ENCODE results near the gene RPRD2.
A peak's percentile ranks its signal among the peaks of the same experiment; 100 is the strongest.

Gene RPRD2

DNA sequence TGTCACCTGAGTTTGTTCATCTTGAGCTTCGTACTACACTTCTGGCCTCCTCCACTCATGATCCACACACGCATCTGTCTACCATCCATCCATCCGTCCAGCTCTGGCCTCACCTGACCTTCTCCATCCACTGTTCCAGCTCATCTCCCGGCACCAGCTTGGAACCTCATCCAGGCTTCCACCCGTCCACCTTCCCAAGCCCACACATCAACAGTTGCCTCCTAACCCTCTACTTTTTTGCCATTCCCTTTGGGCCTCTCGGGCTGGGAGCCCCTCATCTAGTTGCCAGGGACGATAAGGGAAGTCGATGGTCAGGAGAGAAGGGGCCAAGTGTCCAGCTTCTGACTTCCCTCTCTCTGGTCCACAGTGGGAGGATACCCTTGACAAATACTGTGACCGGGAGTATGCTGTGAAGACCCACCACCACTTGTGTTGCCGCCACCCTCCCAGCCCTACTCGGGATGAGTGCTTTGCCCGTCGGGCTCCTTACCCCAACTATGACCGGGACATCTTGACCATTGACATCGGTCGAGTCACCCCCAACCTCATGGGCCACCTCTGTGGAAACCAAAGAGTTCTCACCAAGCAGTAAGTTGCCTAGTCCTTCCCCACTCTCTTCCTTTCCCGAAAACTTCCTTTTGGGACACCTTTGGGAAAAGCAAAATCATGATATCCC is 148.2 kb downstream of the RPRD2 start:
- no peak for DNase-seq (ENCODE audit: low spot score)
- Histone ChIP-seq H3K27ac (no peak overlapping the region), H3K4me3 (no peak overlapping the region)
- TF ChIP-seq, protein P1, sequence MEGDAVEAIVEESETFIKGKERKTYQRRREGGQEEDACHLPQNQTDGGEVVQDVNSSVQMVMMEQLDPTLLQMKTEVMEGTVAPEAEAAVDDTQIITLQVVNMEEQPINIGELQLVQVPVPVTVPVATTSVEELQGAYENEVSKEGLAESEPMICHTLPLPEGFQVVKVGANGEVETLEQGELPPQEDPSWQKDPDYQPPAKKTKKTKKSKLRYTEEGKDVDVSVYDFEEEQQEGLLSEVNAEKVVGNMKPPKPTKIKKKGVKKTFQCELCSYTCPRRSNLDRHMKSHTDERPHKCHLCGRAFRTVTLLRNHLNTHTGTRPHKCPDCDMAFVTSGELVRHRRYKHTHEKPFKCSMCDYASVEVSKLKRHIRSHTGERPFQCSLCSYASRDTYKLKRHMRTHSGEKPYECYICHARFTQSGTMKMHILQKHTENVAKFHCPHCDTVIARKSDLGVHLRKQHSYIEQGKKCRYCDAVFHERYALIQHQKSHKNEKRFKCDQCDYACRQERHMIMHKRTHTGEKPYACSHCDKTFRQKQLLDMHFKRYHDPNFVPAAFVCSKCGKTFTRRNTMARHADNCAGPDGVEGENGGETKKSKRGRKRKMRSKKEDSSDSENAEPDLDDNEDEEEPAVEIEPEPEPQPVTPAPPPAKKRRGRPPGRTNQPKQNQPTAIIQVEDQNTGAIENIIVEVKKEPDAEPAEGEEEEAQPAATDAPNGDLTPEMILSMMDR (IDR thresholded peaks at IDR 0.05) = no peak

DNA sequence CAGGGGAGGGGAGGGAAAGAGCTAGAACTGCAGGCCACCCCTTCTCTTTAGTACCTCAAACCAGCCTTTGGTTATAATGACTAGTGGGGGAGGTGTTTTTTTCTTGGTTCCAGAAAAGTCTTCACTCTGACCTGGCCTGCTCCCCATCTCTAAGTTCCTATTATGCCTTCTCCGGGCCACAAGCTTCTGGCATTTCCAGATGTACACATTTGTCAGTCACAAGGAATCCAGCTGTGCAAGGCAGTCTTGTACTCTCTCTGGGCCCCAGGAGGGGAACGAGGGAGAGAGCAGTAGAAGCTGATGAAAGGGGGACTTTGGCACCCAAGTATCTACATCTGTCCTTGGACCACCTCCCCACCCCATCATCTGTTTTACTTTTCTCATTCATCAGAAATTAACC is 148.9 kb downstream of the RPRD2 start:
- TF ChIP-seq, protein P1 (IDR thresholded peaks at IDR 0.05) = no peak
- H3K27ac ChIP-seq = no peak overlapping the region
- no peak overlapping the region for H3K4me3 ChIP-seq
- DNase-seq (ENCODE audit: low spot score) = no peak

DNA sequence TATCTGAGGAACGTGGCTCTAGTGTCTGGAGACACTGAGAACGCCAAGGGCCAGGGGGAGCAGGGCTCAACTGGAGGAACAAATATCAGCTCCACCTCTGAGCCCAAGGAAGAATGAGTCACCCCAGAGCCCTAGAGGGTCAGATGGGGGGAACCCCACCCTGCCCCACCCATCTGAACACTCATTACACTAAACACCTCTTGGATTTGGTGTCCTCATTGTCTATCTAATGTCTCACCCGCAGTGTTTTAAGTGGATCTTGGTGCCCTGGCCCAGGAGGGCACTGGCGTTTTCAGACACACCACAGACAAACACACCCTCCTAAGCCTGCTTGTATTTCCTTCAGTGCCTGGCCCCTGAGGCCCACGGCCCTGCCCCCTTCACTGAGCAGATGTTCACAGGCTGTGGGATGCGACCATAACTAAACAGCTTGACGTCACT is 149.4 kb downstream of the RPRD2 start:
- H3K27ac ChIP-seq = no peak overlapping the region
- no peak for DNase-seq (ENCODE audit: low spot score)
- TF ChIP-seq, protein P1 (IDR thresholded peaks at IDR 0.05) = no peak

DNA sequence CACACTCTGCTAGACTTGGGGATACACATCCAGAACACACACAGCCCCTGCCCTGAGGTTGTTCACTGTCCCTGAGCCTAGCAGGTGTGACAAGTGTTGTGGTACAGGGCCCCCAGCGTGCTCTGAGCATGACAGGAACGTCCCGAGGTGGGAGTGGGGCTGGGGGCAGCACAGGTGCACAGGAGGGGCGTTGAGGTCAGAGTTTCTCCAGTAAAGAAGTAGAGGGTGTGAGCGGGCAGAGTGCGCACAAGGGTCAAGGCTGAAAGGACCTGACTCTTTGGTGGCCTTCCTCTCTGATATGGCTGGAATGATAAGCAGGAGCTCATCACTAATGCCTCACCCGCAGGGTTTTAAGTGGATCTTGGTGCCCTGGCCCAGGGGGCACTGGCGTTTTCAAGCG is 150.3 kb downstream of the RPRD2 start:
- TF ChIP-seq, protein P1 (IDR thresholded peaks at IDR 0.05) = no peak
- no peak overlapping the region for H3K27ac ChIP-seq
- H3K4me3 ChIP-seq = no peak overlapping the region
- DNase-seq (ENCODE audit: low spot score) = no peak

More for the DNA sequence above, 149.4 kb downstream of the RPRD2 start:
- no peak overlapping the region for H3K4me3 ChIP-seq

DNA sequence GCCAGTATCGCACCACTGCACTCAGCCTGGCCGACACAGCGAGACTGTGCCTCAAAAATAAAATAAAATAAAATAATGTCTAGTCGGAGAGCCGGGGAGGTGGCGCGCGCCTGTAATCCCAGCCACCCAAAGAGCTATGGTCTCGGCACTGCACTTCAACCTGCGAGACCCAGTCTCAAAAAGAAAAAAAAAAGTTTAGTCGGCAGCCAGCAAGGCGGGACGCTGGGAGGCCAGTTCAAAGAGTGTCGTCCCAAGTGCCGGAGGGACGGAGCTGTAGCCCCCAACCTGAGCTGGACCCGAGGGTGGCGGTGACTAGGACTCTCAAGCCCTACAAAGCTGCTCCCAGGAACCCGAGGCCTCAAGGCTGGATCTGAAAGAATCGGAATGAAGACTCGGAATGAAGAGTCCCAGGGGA is 151.0 kb downstream of the RPRD2 start:
- TF ChIP-seq, protein P1 (IDR thresholded peaks at IDR 0.05) = no peak
- Histone ChIP-seq H3K27ac (peak overlapping the region; percentile 78 to 92), H3K4me3 (peak overlapping the region; percentile 83)
- no peak for DNase-seq (ENCODE audit: low spot score)

DNA sequence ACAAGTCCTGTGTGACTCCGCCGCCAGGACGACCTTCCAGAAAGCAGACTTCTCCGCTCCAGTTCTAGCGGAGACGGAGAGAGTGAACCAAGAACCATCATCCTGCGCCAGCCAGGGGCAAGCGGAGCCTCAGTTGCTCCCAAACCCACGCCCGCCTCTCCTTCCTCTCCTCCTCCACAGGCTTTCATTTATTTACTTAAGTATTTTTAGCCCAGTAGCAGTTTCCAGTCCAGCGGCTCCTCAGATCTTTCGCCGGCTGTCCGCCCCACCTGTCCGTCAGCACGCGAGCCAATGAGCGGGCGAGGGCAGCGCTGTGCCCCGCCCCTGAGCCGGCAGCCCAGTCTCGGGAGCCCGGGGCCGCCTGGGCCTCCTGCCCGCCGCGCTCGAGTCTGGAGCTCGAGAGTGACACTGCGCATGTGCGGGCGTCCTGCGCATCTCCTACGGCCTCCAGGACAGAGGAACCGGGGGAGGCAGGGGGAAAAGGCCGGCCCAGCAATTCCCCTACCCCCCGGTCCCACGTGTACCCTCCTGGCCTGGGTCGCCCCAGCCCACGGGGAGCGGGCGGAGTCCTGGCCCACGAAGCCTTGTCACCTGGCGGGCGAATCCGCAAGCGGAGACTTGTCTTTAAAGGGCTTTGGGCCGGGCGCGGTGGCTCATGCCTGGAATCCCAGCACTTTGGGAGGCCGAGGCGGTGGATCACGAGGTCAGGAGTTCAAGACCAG is 151.5 kb downstream of the RPRD2 start, which contains the start of gene FALEC:
Gene FALEC (plus strand): TSS at position 425 of the 722 bp plus-strand sequence.
- peak within 1 kb of the TSS; percentile 83 for H3K4me3 ChIP-seq
- DNase-seq (ENCODE audit: low spot score) = peak; percentile 97
- TF ChIP-seq, protein P1 (IDR thresholded peaks at IDR 0.05) = no peak
- peak within 1 kb of the TSS; percentile 78 to 92 for H3K27ac ChIP-seq
